H1 (cell line): ENCODE results near the gene ULBP1. TPM values are rescaled to one million over a fixed set of nuclear protein-coding genes. Genes with fewer than 3 reads are reported as not detected.

Source experiments
- CTCF ChIA-PET: fragments of 300-600 bp; sonication (Branson Sonifier 250); formaldehyde crosslinking; loops from one replicate; lab custom pipeline; 2021; ENCODE audit not compliant: partially characterized antibody; lab: Charles Lee
- POLR2A ChIA-PET: fragments of 300-600 bp; sonication (Branson Sonifier 250); formaldehyde crosslinking; loops from one replicate; lab custom pipeline; 2021; ENCODE audit warnings: inconsistent platforms; ENCODE audit not compliant: partially characterized antibody; lab: Charles Lee
- DNase-seq, 2 experiments: peaks; one replicate each; pipeline versions ENCODE4 v3.0.0 to v3.0.0-alpha.2; 2010 to 2022; ENCODE audit warnings: low spot score in 2 of 2, low read depth in 1 of 2, mixed read lengths in 1 of 2
- FAIRE-seq: peaks from 2 replicates; lab custom pipeline; 2011; peaks lifted over from hg19 to GRCh38; lab: Jason Lieb, UNC
- H2AFZ ChIP-seq: 2 replicates; pipeline ENCODE4 v1.8.1; 2012; ENCODE audit warnings: low read length, inconsistent platforms
- H2AK5ac ChIP-seq: 2 replicates; pipeline ENCODE4 v1.6.1; 2013; ENCODE audit warnings: low read depth, low read length
- H2BK120ac ChIP-seq: replicated peaks from 2 replicates; pipeline ENCODE3; 2013; ENCODE audit warnings: low read depth, low read length, inconsistent platforms
- H2BK12ac ChIP-seq: 2 replicates; pipeline ENCODE4 v1.6.1; 2013; ENCODE audit warnings: low read depth, low read length
- H2BK15ac ChIP-seq: 2 replicates; pipeline ENCODE4 v1.6.1; 2013; ENCODE audit warnings: low read length
- H2BK20ac ChIP-seq: 2 replicates; pipeline ENCODE4 v1.6.1; 2013; ENCODE audit warnings: low read length
- H2BK5ac ChIP-seq: 2 replicates; pipeline ENCODE4 v1.6.1; 2013; ENCODE audit warnings: low read depth, low read length
- H3K14ac ChIP-seq: 2 replicates; pipeline ENCODE4 v1.6.1; 2013; ENCODE audit warnings: inconsistent platforms; ENCODE audit not compliant: insufficient read length
- H3K18ac ChIP-seq: 2 replicates; pipeline ENCODE4 v1.6.1; 2013; ENCODE audit warnings: low read length; ENCODE audit errors: extremely low read depth
- H3K23ac ChIP-seq: 2 replicates; pipeline ENCODE4 v1.6.1; 2013; ENCODE audit warnings: inconsistent platforms; ENCODE audit not compliant: insufficient read length
- H3K23me2 ChIP-seq: 2 replicates; pipeline ENCODE4 v1.6.1; 2013; ENCODE audit warnings: low read depth, low read length
- H3K27ac ChIP-seq: 2 replicates; pipeline ENCODE4 v1.6.1; 2011; ENCODE audit warnings: low read depth, low read length, inconsistent platforms
- H3K27me3 ChIP-seq, 4 experiments: replicated peaks in 1 of 4; 1 replicate in 1 of 4; 2 replicates in 3 of 4; pipeline versions ENCODE4 v1.6.1 to v1.8.1; 2011 to 2013; ENCODE audit warnings: low read length in 3 of 4, mild to moderate bottlenecking in 3 of 4, inconsistent platforms in 2 of 4, mixed read lengths in 2 of 4, moderate library complexity in 1 of 4; ENCODE audit not compliant: control insufficient read depth in 3 of 4, insufficient read depth in 3 of 4; ENCODE audit errors: extremely low read depth in 1 of 4
- H3K36me3 ChIP-seq, 4 experiments: 2 replicates each; pipeline versions ENCODE4 v1.6.1 to v1.8.1; 2011 to 2013; ENCODE audit warnings: mild to moderate bottlenecking in 4 of 4, low read length in 3 of 4, moderate library complexity in 2 of 4, control low read depth in 1 of 4, inconsistent platforms in 1 of 4; ENCODE audit not compliant: insufficient read depth in 4 of 4, control insufficient read depth in 2 of 4
- H3K4ac ChIP-seq: replicated peaks from 2 replicates; pipeline ENCODE3; 2013; ENCODE audit warnings: low read length, low read depth, mixed read lengths, inconsistent platforms; ENCODE audit not compliant: insufficient read length
- H3K4me1 ChIP-seq, 4 experiments: replicated peaks in 1 of 4; 1 replicate in 1 of 4; 2 replicates in 3 of 4; pipeline versions ENCODE4 v1.6.1 to v1.8.1; 2011 to 2013; ENCODE audit warnings: low read length in 3 of 4, inconsistent platforms in 2 of 4, mixed read lengths in 1 of 4; ENCODE audit not compliant: insufficient read depth in 4 of 4, control insufficient read depth in 3 of 4
- H3K4me2 ChIP-seq, 2 experiments: 2 replicates each; pipeline versions ENCODE4 v1.6.1 to v1.8.1; 2011 to 2013; ENCODE audit warnings: low read depth in 2 of 2, low read length in 2 of 2, control low read depth in 1 of 2, inconsistent platforms in 1 of 2, mild to moderate bottlenecking in 1 of 2; ENCODE audit not compliant: insufficient read depth in 1 of 2
- H3K4me3 ChIP-seq, 4 experiments: fragments of 200-600, 300-600 bp in 1 of 4; sonication (generic), shearing (Covaris generic), sonication (Bioruptor Twin) in 1 of 4; 2 replicates each; pipeline versions ENCODE4 v1.5.1 to v1.8.1; 2011 to 2016; ENCODE audit warnings: low read length in 4 of 4, low read depth in 3 of 4, control low read depth in 2 of 4, inconsistent platforms in 2 of 4, mild to moderate bottlenecking in 2 of 4, mixed read lengths in 1 of 4, moderate library complexity in 1 of 4; ENCODE audit not compliant: insufficient read depth in 2 of 4; ENCODE audit errors: extremely low read depth in 1 of 4
- H3K56ac ChIP-seq: replicated peaks from 2 replicates; pipeline ENCODE3; 2013; ENCODE audit warnings: low read depth, mild to moderate bottlenecking, mixed read lengths, low read length, inconsistent platforms; ENCODE audit not compliant: insufficient read length
- H3K79me1 ChIP-seq: 2 replicates; pipeline ENCODE4 v1.6.1; 2013; ENCODE audit warnings: low read depth, low read length, control low read depth
- H3K79me2 ChIP-seq, 2 experiments: 2 replicates each; pipeline versions ENCODE4 v1.6.1 to v1.8.1; 2012 to 2013; ENCODE audit warnings: low read length in 2 of 2, mild to moderate bottlenecking in 2 of 2, inconsistent platforms in 1 of 2; ENCODE audit not compliant: insufficient read depth in 2 of 2, control insufficient read depth in 1 of 2
- H3K9ac ChIP-seq, 4 experiments: replicated peaks in 1 of 4; 1 replicate in 1 of 4; 2 replicates in 3 of 4; pipeline versions ENCODE4 v1.6.1 to v1.8.1; 2011 to 2013; ENCODE audit warnings: low read depth in 3 of 4, low read length in 3 of 4, control low read depth in 2 of 4, mild to moderate bottlenecking in 2 of 4, moderate library complexity in 2 of 4, inconsistent platforms in 1 of 4; ENCODE audit errors: extremely low read depth in 1 of 4
- H3K9me3 ChIP-seq, 2 experiments: 2 replicates each; pipeline versions ENCODE4 v1.6.1 to v1.8.1; 2012 to 2013; ENCODE audit warnings: mild to moderate bottlenecking in 2 of 2, moderate library complexity in 2 of 2, control low read depth in 1 of 2, inconsistent platforms in 1 of 2, low read depth in 1 of 2, low read length in 1 of 2, mixed read lengths in 1 of 2; ENCODE audit not compliant: insufficient read depth in 2 of 2
- H4K20me1 ChIP-seq, 2 experiments: replicated peaks in 1 of 2; 2 replicates each; pipeline versions ENCODE3 to v1.8.1; 2011 to 2013; ENCODE audit warnings: inconsistent platforms in 2 of 2, low read length in 2 of 2, mild to moderate bottlenecking in 1 of 2; ENCODE audit not compliant: insufficient read depth in 2 of 2, control insufficient read depth in 1 of 2
- H4K5ac ChIP-seq: 2 replicates; pipeline ENCODE4 v1.6.1; 2013; ENCODE audit warnings: low read length, low read depth, mixed read lengths, inconsistent platforms; ENCODE audit not compliant: insufficient read length
- H4K8ac ChIP-seq: 2 replicates; pipeline ENCODE4 v1.8.0; 2013; ENCODE audit warnings: mild to moderate bottlenecking, moderate library complexity, low read length, inconsistent platforms; ENCODE audit not compliant: insufficient read depth; ENCODE audit errors: extremely low read depth
- H4K91ac ChIP-seq: replicated peaks from 2 replicates; pipeline ENCODE3; 2013; ENCODE audit warnings: low read length, mixed read lengths, inconsistent platforms; ENCODE audit not compliant: insufficient read length
- CBX5 ChIP-seq: fragments of 300-800, 300-1000 bp; sonication (generic); IDR thresholded peaks from 2 replicates; pipeline ENCODE4 v1.7.1; 2016; ENCODE audit warnings: antibody characterized with exemption, low read length, low read depth
- EP300 ChIP-seq, 2 experiments: IDR thresholded peaks; 1 replicate in 1 of 2; 2 replicates in 1 of 2; pipeline ENCODE4 v1.6.1; 2011 to 2012; ENCODE audit warnings: low read depth in 2 of 2, low read length in 2 of 2, mild to moderate bottlenecking in 2 of 2, borderline replicate concordance in 1 of 2, inconsistent platforms in 1 of 2, moderate library complexity in 1 of 2
- KDM4A ChIP-seq: IDR thresholded peaks from one replicate; pipeline ENCODE4 v1.7.1; 2012; ENCODE audit warnings: low read depth, mild to moderate bottlenecking, moderate library complexity, low read length, inconsistent platforms; ENCODE audit not compliant: severe bottlenecking
- PHF8 ChIP-seq: fragments of 200-600 bp; sonication (generic); conservative IDR thresholded peaks from 2 replicates; pipeline ENCODE4 v1.7.1; 2012; ENCODE audit warnings: low read depth, mild to moderate bottlenecking, inconsistent platforms, low read length, moderate library complexity
- SIN3A ChIP-seq, 2 experiments: IDR thresholded peaks in 1 of 2; conservative IDR thresholded peaks in 1 of 2; 2 replicates each; pipeline ENCODE4 v1.6.1; 2011 to 2012; ENCODE audit warnings: low read length in 2 of 2, improper control_type of control experiment in 1 of 2, low read depth in 1 of 2, mild to moderate bottlenecking in 1 of 2
- SIX5 ChIP-seq: IDR thresholded peaks from 2 replicates; pipeline ENCODE4 v1.6.1; 2011; ENCODE audit warnings: mild to moderate bottlenecking, low read depth, low read length
- WGBS, 2 experiments: shearing (Covaris generic) in 1 of 2; methylation state at CpG; one replicate each; pipeline versions ENCODE4 v1.1.6 to v1.1.7; 2013 to 2015; ENCODE audit warnings: low lambda C conversion rate in 2 of 2, mixed read lengths in 2 of 2, inconsistent platforms in 1 of 2, low coverage in 1 of 2, missing lambda C conversion rate in 1 of 2; ENCODE audit not compliant: insufficient replicate concordance in 2 of 2, insufficient coverage in 1 of 2, insufficient read length in 1 of 2; ENCODE audit errors: extremely low coverage in 1 of 2, missing lambda C conversion rate in 1 of 2; 5-methylcytosine and 5-hydroxymethylcytosine counted together
- polyA plus RNA-seq, 7 experiments: library from polyadenylated mRNA; depleted of rRNA in 3 of 7; stranded (reverse) in 5 of 7; unstranded in 2 of 7; fragments of >200 nt in 5 of 7; fragments of 200-250 nt in 2 of 7; gene quantifications; 1 replicate in 5 of 7; 2 replicates in 1 of 7; 4 replicates in 1 of 7; pipeline versions ENCODE4 v1.2.1 to v1.2.3, GENCODE V29; 2011 to 2013; ENCODE audit warnings: missing spikeins in 2 of 7, mixed read lengths in 2 of 7
- total RNA-seq: library from RNA; stranded (reverse); fragmentation: NEBNext Ultra II Directional; extraction: Animal tissue kit (Norgen Biotek cat#: 25700); gene quantifications from 2 replicates; pipeline ENCODE4 v1.2.1, GENCODE V29; 2021

The ULBP1 gene
- total and polyA plus RNA-seq, 2 of the 8 experiments (the other 6 are each of a cell fraction or from before 2014, with no cell fraction given) = 0.32 to 0.60 TPM

GRCh38 chr6:149918151-149918905, 45.4 kb upstream of the ULBP1 start:
- Histone ChIP-seq H3K14ac (no peak overlapping the region), H2BK20ac (no peak overlapping the region), H3K27me3 (peaks cover 15 to 32% (median 28%) of the 10 kb centered on the region in 4 experiments), H3K79me1 (no peaks in the 10 kb centered on the region), H3K27ac (no peak overlapping the region), H4K91ac (no peak overlapping the region), H2BK120ac (no peak overlapping the region), H2AFZ (no peak overlapping the region), H3K23ac (no peak overlapping the region), H3K4me1 (peaks cover 0 to 5% (median 0%) of the 10 kb centered on the region in 4 experiments; a peak in 2 of 7 replicates), H4K5ac (no peak overlapping the region), H3K4me2 (no peak overlapping the region), H2AK5ac (no peak overlapping the region), H4K20me1 (peaks cover 0 to 2% of the 10 kb centered on the region in 2 experiments), H3K23me2 (peaks cover 10% of the 10 kb centered on the region; the same call in 1 of the 2 replicates), H3K36me3 (no peaks in the 10 kb centered on the region), H3K56ac (no peak overlapping the region), H4K8ac (no peak overlapping the region), H2BK12ac (no peak overlapping the region), H2BK5ac (no peak overlapping the region), H3K4me3 (no peak overlapping the region), H3K9me3 (no peaks in the 10 kb centered on the region), H3K18ac (no peak overlapping the region), H2BK15ac (no peak overlapping the region), H3K79me2 (no peaks in the 10 kb centered on the region), H3K4ac (no peak overlapping the region), H3K9ac (no peak overlapping the region)
- DNase-seq (peak in 1 of 2 experiments; percentile 14), FAIRE-seq (no peak)
- 78% methylated on average over 5 of the region's 6 CpGs; no CpG with 5 or more reads in 1 of the 2 experiments for WGBS, 2 experiments
- CTCF ChIA-PET = interaction anchor here (0.6 to 4.1 kb wide), 16 partner anchors 11 to 320 kb away, joined by 3 to 20 read pairs (median 4); partner anchors contain the start of gene RAET1E
- POLR2A ChIA-PET = no interaction called here
- no peak for TF ChIP-seq KDM4A
- no peak for TF ChIP-seq EP300 (IDR thresholded peaks at IDR 0.05; ENCODE audit: borderline replicate concordance in 1 of 2, low read depth in 2 of 2, low read length in 2 of 2)
- no peak for TF ChIP-seq CBX5
- TF ChIP-seq SIN3A (conservative IDR thresholded peaks at IDR 0.05 in 1 of 2, IDR thresholded peaks at IDR 0.05 in 1 of 2; ENCODE audit: low read depth in 1 of 2, low read length in 2 of 2) = no peak
- no peak for TF ChIP-seq SIX5
- no peak for TF ChIP-seq PHF8
